ENCODE data around the gene P3H3.

DNA sequence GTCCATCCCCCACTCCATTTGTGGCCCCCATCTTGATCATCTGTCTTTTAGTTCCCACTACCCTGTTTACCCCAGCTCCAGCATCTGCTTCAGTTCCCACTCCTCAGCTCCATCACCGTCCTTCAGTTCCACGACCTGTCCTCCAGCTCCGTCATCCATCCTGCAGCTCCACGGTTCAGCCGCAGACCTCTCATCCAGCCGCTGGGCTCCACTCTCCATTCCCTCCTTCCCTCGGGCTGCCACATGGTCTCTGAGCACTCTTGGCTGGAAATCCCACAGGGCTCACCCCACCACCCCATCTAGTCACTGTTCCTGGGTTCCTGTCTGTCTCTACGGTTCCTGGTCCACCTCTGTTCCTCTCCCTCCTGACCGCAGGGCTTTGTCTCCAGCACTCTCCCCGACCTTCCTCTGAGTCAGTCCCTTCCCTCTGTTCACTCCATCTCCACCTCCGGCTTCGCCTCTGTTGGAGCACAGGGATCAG is 3.3 kb upstream of the P3H3 start:
- TF ChIP-seq, protein P1, sequence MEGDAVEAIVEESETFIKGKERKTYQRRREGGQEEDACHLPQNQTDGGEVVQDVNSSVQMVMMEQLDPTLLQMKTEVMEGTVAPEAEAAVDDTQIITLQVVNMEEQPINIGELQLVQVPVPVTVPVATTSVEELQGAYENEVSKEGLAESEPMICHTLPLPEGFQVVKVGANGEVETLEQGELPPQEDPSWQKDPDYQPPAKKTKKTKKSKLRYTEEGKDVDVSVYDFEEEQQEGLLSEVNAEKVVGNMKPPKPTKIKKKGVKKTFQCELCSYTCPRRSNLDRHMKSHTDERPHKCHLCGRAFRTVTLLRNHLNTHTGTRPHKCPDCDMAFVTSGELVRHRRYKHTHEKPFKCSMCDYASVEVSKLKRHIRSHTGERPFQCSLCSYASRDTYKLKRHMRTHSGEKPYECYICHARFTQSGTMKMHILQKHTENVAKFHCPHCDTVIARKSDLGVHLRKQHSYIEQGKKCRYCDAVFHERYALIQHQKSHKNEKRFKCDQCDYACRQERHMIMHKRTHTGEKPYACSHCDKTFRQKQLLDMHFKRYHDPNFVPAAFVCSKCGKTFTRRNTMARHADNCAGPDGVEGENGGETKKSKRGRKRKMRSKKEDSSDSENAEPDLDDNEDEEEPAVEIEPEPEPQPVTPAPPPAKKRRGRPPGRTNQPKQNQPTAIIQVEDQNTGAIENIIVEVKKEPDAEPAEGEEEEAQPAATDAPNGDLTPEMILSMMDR (IDR thresholded peaks at IDR 0.05): no peak
- TF ChIP-seq POLR2AphosphoS5 (IDR thresholded peaks at IDR 0.05; ENCODE audit: insufficient read depth in 1 of 2, low read depth in 1 of 2) (no peak), POLR2A (IDR thresholded peaks at IDR 0.05) (no peak)
